Mesodermal cell (in vitro differentiated cells): ENCODE data around the gene ERC1.

Experiments
- H3K27ac ChIP-seq: 2 replicates; pipeline ENCODE4 v1.7.0; 2013; ENCODE audit warnings: mild to moderate bottlenecking, low read depth, low read length, moderate library complexity; ENCODE audit not compliant: severe bottlenecking
- H3K36me3 ChIP-seq: 2 replicates; pipeline ENCODE4 v1.7.1; 2013; ENCODE audit warnings: mild to moderate bottlenecking, low read length, moderate library complexity; ENCODE audit not compliant: control insufficient read depth, insufficient read depth
- H3K4me1 ChIP-seq: one replicate; pipeline ENCODE4 v1.7.1; 2013; ENCODE audit warnings: mild to moderate bottlenecking, low read length; ENCODE audit not compliant: insufficient read depth, control insufficient read depth, poor library complexity, severe bottlenecking
- H3K4me3 ChIP-seq: 2 replicates; pipeline ENCODE4 v1.7.0; 2013; ENCODE audit warnings: low read length, control low read depth, mild to moderate bottlenecking; ENCODE audit not compliant: insufficient read depth, poor library complexity, severe bottlenecking; ENCODE audit errors: extremely low read depth
- H3K9me3 ChIP-seq: 2 replicates; pipeline ENCODE4 v1.7.1; 2013; ENCODE audit warnings: mild to moderate bottlenecking, low read length, moderate library complexity; ENCODE audit not compliant: control insufficient read depth
- whole genome bisulfite sequencing, 2 experiments: methylation state at CpG; one replicate each; pipeline ENCODE4 v1.1.5; 2013; ENCODE audit warnings: missing lambda C conversion rate in 2 of 2; ENCODE audit not compliant: insufficient coverage in 2 of 2; 5-methylcytosine and 5-hydroxymethylcytosine counted together

ERC1 gene

DNA sequence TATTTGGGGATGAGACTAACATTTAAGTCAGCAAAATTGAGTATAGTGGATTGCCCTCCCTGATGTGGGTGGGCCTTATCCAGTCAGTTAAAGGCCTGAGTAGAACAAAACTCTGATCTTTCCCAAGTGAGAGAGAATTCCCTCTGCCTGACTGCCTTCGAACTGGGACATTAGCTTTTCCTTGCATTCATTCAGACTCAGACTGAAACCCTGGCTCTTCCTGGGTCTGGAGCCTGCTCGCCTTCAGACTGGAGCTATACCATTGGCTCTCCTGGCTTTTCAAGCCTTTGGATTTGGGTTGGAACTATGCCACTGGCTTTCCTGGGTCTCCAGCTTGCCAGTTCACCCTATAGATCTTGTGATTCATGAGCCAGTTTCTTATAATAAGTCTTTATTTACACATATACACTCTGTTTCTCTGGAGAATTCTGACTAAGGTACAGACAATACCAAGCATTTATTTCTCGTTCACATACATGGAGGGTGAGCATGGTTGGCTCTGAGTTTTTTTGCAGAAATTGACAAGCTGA, 296.5 kb downstream of the ERC1 start:
- Histone ChIP-seq H3K27ac (no peak overlapping the region), H3K4me1 (no peaks in the 10 kb centered on the region), H3K36me3 (peaks cover 25% of the 10 kb centered on the region), H3K4me3 (no peak overlapping the region), H3K9me3 (no peaks in the 10 kb centered on the region)
- 84 to 86% methylated on average over 2 to 3 of the region's 3 CpGs for WGBS, 2 experiments

DNA sequence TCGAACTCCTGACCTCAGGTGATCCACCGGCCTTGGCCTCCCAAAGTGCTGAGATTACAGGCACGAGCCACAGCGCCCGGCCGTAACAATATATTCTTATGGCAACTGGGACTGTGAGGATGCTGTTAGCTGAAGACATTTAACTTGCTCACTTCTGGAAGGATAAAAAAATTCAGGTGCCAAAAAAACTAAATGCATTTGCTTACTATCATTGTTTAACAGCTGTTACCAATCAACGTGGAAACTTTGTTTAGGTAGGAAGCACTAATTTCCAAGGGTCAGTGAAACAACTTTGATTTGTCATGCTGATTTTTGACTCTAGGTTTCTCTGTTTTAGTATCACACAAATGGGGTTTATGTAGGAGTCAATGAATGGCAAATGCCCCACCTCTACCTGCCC, 297.3 kb downstream of the ERC1 start:
- Histone ChIP-seq H3K9me3 (no peaks in the 10 kb centered on the region), H3K4me3 (no peak overlapping the region), H3K4me1 (no peaks in the 10 kb centered on the region), H3K27ac (no peak overlapping the region), H3K36me3 (peaks cover 25% of the 10 kb centered on the region)
- WGBS, 2 experiments: 83 to 97% methylated on average over 4 to 5 of the region's 7 CpGs

DNA sequence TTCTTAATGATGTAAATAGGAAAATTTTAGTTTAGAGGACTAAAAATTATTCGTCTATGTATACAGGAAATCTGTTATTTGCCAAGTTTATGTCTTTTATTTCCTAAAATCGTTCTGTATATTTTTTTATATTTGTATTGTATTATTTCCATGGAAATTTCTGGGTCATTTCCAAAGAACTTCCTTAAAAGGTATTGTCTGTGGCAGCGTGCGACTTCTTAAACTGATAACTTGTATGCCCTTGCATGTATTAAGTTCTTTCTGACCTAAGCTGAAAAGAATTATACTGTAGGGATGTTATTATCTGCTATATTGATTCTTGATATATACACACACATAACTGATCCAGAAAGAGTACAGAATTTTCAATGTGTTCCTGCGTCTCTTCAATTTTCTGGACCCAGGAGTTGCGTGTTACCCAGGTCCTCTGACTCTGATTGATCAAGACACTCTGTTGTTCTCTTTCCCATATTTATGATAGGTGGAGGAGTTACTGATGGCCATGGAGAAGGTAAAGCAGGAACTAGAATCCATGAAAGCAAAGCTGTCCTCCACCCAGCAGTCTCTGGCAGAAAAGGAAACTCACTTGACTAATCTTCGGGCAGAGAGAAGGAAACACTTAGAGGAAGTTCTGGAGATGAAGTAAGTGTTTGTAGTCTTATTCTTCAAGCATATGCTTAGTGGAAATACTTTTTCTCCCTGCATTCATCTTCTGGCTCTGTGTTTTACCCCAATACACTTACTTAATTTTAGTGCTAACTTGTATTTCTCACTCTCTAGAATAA, 298.5 kb downstream of the ERC1 start:
- Histone ChIP-seq H3K4me1 (no peaks in the 10 kb centered on the region), H3K9me3 (no peaks in the 10 kb centered on the region), H3K27ac (no peak overlapping the region), H3K4me3 (no peak overlapping the region), H3K36me3 (peaks cover 25% of the 10 kb centered on the region)
- 100% methylated on average over 2 of the region's 7 CpGs; no CpG with 5 or more reads in 1 of the 2 experiments for WGBS, 2 experiments

DNA sequence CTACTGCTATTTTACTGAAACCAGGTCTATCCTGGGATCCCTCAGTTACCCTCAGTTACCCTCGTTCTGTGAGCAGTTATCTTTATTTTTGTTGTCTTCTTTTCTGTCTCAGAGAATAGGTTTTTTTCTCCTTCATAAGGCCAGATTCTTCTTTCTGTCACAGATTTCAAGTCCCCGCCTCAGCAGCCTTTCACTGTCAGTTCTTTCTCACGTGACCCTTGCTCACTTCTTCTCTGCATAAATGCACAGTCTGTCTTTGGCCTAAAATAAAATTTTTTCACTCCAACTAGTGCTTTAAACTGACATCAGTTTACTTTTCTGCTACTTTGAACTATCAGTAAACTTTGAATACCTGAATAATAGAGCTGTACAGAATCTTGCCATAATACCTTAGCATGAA, 299.7 kb downstream of the ERC1 start:
- no peak overlapping the region for H3K27ac ChIP-seq
- no peaks in the 10 kb centered on the region for H3K4me1 ChIP-seq
- 88 to 90% methylated on average over 2 of the region's 3 CpGs for WGBS, 2 experiments
- H3K9me3 ChIP-seq: no peaks in the 10 kb centered on the region
- no peak overlapping the region for H3K4me3 ChIP-seq
- H3K36me3 ChIP-seq: peaks cover 34% of the 10 kb centered on the region

DNA sequence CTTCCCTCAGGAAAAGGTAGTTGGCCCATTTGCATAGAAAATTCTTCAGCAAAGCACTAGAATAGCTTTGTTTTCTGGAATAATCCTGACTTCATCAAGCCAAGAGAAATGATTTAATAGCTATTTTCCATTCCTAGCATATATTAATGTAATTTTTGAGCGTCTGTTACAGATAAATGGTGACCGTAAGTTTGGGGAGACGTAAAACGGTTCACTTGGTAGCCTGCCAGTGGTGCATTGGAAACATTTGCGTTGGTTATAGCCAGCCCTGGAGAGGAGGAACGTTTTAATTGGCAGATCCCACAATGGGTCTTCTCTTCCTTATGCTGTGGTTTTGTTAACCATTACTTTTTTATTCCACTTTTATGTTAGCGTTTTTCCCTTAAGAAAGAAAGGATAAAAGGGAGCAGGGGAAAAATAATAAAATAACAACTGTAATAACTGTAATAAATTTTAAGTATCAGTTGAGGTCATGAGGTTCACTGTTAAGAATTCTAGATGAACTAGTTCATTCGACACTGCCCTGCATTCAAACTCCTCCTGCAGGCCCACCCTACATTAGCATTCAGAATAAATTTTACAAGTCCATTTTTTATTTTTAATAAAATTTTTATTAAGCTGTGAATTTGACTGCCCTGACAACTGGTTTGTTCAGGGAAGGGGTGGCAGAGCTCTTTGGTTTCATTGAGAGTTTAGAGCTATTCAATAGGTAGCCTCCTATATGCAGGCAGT, 300.7 kb downstream of the ERC1 start:
- WGBS, 2 experiments: 95% methylated on average over 3 to 5 of the region's 8 CpGs
- Histone ChIP-seq H3K4me3 (no peak overlapping the region), H3K4me1 (no peaks in the 10 kb centered on the region), H3K9me3 (no peaks in the 10 kb centered on the region), H3K36me3 (peaks cover 34% of the 10 kb centered on the region), H3K27ac (no peak overlapping the region)

DNA sequence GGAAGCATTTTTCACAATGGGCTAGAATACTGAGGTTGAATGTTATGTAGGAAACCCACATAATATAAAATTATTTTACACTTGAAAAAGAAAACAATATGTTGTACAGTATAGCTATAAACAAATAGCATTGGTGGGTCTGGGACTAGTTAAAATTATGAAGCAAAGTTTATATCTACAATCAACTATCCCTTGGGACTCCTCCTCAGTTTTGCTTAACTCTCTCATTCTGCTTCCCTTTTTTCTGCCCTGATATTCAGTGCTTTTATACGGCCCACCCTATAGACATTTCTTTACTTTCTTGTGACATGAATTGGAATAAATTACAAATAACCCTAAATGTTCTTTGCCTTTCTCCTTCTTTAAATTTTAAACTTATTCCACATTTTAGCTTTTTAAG, 302.9 kb downstream of the ERC1 start:
- Histone ChIP-seq H3K27ac (no peak overlapping the region), H3K4me1 (no peaks in the 10 kb centered on the region), H3K36me3 (peaks cover 37% of the 10 kb centered on the region), H3K4me3 (no peak overlapping the region), H3K9me3 (no peaks in the 10 kb centered on the region)
- WGBS, 2 experiments: no CpG with 5 or more reads among the region's 1 CpG

DNA sequence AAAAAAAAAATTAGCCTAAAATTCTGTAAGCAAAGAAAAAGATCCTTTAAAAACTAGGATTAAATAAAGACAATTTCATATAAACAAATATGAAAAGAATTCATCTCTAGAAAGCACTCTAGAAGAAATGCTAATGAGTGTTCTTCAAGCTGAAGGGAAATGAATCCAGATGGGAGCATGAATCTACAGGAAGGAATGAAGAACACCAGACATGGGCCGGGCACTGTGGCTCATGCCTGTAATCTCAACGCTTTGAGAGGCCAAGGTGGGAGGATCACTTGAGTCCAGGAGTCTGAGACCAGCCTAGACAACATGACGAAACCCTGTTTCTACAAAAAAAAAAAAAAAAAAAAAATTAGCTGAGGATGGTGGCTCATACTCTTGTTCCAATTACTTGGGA, 306.2 kb downstream of the ERC1 start:
- H3K36me3 ChIP-seq: peaks cover 17% of the 10 kb centered on the region
- WGBS, 2 experiments: 92 to 100% methylated on average over 1 to 2 of the region's 3 CpGs
- H3K9me3 ChIP-seq: peaks cover 4% of the 10 kb centered on the region
- H3K4me1 ChIP-seq: no peaks in the 10 kb centered on the region
- H3K4me3 ChIP-seq: no peak overlapping the region
- no peak overlapping the region for H3K27ac ChIP-seq

DNA sequence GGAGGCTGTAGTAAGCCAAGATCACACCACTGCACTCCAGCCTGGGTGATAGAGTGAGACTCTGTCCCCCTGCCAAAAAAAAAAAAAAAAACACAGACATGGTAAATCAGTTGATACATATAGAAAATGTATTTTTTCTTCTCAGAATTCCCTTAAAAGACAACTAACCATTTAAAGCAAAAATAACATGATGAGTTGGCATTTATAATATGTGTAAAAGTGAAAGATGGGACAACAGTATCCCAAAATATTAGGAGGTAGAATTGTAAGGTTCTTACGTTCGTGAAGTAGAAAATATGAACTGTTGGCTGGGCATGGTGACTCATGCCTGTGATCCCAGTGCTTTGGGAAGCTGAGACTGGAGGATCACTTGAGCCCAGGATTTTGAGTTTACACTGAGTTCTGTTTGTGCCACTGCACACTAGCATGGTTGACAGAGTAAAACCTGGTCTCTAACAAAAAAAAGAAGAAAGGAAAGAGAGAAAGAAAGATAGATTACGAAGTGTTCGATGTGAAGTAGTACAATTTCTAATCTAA, 306.7 kb downstream of the ERC1 start:
- 100% methylated on average over 2 of the region's 4 CpGs for WGBS, 2 experiments

DNA sequence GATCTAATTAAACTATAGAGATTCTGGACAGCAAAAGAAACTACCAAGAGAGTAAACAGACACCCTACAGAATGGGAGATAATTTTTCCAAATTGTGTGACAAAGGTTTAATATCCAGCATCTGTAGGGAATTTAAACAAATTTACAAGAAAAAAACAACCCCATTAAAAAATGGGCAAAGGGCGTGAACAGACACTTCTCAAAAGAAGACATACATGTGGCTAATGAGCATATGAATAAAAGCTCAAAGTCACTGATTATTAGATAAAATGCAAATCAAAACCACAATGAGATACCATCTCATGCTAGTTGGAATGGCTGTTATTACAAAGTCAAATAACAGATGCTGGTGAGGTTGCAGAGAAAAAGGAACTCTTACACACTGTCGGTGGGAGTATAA, 309.4 kb downstream of the ERC1 start:
- no peaks in the 10 kb centered on the region for H3K4me1 ChIP-seq
- H3K27ac ChIP-seq: no peak overlapping the region
- H3K9me3 ChIP-seq: peaks cover 4% of the 10 kb centered on the region
- peaks cover 8% of the 10 kb centered on the region for H3K36me3 ChIP-seq
- 100% methylated on average over 1 of the region's 2 CpGs for WGBS, 2 experiments
- H3K4me3 ChIP-seq: no peak overlapping the region

More for the DNA sequence above, 306.7 kb downstream of the ERC1 start:
- Histone ChIP-seq H3K4me1 (no peaks in the 10 kb centered on the region), H3K36me3 (peaks cover 15% of the 10 kb centered on the region), H3K4me3 (no peak overlapping the region), H3K9me3 (peaks cover 4% of the 10 kb centered on the region), H3K27ac (no peak overlapping the region)

DNA sequence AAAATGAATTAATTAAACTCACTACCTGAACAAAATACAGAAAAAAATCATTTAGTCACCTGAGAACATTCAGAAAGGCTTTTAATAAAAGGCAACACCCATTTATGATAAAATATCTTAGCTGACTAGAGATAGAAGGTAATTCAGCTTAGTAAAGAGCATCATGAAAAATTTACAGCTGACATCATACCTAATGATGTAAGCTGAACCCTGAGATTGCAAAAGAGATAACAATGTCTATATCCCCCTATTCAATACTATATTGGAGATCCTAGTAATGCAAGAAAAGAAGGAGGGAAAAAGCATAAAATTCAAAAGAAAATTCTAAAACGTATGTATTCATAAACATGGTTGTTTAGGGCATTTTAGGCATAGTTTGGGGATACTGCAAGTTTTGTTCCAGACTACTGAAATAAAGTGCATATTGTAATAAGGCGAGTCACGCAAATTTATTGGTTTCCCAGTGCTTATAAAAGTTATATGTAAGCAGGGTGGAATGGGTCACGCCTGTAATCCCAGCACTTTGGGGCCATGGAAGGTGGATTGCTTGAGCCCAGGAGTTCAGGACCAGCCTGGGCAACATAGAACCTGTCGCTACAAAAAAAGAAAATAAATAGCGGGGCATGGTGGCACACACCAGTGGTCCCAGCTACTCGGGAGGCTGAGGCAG, 311.3 kb downstream of the ERC1 start:
- Histone ChIP-seq H3K36me3 (peaks cover 3% of the 10 kb centered on the region), H3K4me3 (no peak overlapping the region), H3K27ac (no peak overlapping the region), H3K4me1 (no peaks in the 10 kb centered on the region), H3K9me3 (peaks cover 4% of the 10 kb centered on the region)
- WGBS, 2 experiments: 90 to 98% methylated on average over 7 of the region's 7 CpGs
